Fibroblast of lung (primary cell): ENCODE results near the gene MCF2L2.

Experiments
- CTCF ChIP-seq, 2 donors: IDR thresholded peaks in 1 of 2; conservative IDR thresholded peaks in 1 of 2; 1 replicate in 1 of 2; 2 replicates in 1 of 2; pipeline ENCODE4 v1.5.1; 2011 to 2012; ENCODE audit warnings: low read length in 2 of 2, control low read depth in 1 of 2, inconsistent platforms in 1 of 2, low read depth in 1 of 2, mild to moderate bottlenecking in 1 of 2
- EZH2 ChIP-seq: IDR thresholded peaks from 2 replicates; pipeline ENCODE4 v1.5.1; 2012; ENCODE audit warnings: low read length, control low read depth, mild to moderate bottlenecking; ENCODE audit errors: missing control alignments

GRCh38 chr3:183295211-183295610 lies 133.2 kb downstream of the MCF2L2 start:
- TF ChIP-seq CTCF (conservative IDR thresholded peaks at IDR 0.05 in 1 of 2, IDR thresholded peaks at IDR 0.05 in 1 of 2; ENCODE audit: low read depth in 1 of 2, low read length in 2 of 2) (no peak), EZH2 (no peak)
